ENCODE data around the gene SUSD4. TPM values are rescaled to one million over a fixed set of nuclear protein-coding genes. Genes with fewer than 3 reads are reported as not detected.

The SUSD4 gene
- total RNA-seq, 1 experiment from 2014 or later = not detected

- DNase-seq (ENCODE audit: low spot score) = no peak
Measured at GRCh38 chr1:223212441-223212840, 151.5 kb downstream of the SUSD4 start.

- DNase-seq (ENCODE audit: low spot score) = no peak
Measured at GRCh38 chr1:223211323-223211985, 152.5 kb downstream of the SUSD4 start.

DNA sequence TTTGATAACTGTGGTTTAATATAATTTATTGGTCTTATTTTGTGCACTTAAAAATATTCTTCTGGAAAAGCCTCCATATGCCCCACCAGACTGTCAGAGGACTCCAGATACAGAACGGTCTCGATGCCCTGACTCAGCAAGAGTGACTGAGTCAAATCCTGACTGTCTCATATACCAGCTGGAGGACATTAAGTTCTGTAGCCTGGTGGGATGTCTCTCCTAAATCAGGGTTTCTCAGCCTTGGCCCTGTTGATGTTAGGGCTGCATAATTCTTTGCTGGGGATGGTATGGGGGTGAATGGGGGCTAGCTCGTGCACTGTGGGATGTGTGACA lies 153.2 kb downstream of the SUSD4 start:
- no peak for DNase-seq (ENCODE audit: low spot score)

GRCh38 chr1:223209992-223210787 lies 153.8 kb downstream of the SUSD4 start:
- DNase-seq (ENCODE audit: low spot score) = no peak

DNA sequence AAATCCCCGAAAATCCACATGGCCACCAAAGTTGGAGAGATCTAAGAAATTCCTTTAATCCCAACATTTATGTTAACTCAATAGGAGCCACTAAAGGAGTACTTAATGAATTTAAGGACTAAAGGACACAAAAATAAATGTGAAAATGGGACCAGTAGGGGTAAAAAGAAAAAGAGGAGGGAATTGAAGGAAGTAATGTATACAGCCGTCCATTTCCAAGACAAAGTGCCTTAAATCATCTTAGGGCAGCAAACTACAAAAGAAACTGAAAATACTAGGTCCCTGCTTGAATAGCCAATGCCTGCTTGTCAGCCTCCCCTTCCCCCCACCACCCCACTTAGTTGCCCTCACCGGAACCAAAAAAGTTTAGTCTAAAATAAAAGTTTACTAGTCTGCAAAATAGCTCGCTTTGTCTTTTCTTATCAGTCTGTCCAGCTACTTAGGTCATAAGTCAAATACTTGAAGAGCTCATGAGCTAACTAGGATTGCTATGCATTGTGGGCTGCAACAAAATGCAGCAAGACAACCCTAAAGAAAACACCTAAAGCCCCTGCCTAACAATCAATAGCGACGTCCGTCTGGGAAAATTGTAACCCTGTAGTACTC lies 154.6 kb downstream of the SUSD4 start:
- no peak for DNase-seq (ENCODE audit: low spot score)

DNA sequence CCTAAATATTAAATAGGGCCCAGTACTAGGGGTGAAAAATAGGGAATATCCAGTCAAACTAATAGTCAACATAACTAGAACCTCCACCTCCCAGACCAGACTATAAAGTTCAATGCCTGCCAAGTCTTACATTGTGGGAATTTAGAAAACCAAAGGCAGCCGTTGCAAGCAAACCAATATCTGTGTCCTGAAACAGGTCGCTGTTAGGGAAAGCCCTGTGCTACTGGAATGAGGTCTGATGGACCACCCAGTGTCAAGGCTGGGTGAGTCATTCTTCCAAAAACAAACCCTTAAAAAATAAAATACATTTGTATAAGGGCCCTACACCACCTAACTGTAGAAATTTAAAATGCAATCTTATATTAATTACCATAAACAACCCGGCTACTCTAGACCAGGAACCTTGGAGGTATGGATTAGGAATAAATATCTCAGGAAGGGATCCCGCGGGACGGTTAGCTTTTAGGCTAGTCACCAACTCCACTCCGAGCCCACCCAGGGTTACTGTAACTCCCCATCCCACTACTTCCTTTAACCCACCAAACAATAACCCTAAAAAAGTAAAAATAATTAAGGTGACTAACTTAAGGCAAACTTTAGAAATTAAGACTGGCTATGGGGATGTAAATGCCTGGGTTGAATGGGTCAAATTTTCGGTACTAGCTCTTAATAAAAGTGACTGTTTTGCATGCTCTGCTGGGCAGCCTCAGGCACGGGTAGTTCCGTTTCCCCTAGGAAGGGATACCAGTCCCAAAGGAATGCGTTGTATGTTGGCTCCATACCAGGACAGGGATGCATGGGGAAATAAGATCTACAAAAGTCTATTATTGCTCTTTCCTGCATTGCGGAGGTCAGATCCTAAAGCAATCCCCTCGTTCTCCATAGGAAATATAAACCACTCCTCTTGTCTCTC lies 155.6 kb downstream of the SUSD4 start:
- no peak for DNase-seq (ENCODE audit: low spot score)

- peak; percentile 54 for DNase-seq (ENCODE audit: low spot score)
Measured at GRCh38 chr1:223207293-223208066, 156.5 kb downstream of the SUSD4 start.

GRCh38 chr1:223204424-223204823 lies 159.6 kb downstream of the SUSD4 start:
- no peak for DNase-seq (ENCODE audit: low spot score)

- DNase-seq (ENCODE audit: low spot score) = no peak
Measured at GRCh38 chr1:223203694-223204093, 160.3 kb downstream of the SUSD4 start.

DNA sequence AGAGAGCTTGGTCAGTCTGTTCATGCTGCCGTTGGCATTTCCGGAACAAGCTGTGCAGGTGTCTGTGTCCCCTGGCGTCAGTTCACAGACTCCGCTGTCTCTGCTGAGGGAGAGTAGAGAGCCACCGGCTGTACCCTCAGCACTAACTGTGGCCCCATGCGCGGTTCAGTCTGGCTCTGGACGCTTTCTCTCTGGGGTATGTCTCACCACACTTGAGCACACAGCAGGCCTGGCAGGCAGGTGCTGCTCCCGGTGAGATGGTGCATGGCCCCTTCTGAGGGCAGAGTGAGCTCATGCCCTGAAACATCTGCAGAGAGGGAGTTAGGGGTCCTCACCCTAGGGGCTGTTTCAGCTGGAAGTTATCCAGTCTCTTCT lies 161.0 kb downstream of the SUSD4 start:
- DNase-seq (ENCODE audit: low spot score) = no peak

GRCh38 chr1:223202376-223203033 lies 161.5 kb downstream of the SUSD4 start:
- DNase-seq (ENCODE audit: low spot score) = no peak

DNA sequence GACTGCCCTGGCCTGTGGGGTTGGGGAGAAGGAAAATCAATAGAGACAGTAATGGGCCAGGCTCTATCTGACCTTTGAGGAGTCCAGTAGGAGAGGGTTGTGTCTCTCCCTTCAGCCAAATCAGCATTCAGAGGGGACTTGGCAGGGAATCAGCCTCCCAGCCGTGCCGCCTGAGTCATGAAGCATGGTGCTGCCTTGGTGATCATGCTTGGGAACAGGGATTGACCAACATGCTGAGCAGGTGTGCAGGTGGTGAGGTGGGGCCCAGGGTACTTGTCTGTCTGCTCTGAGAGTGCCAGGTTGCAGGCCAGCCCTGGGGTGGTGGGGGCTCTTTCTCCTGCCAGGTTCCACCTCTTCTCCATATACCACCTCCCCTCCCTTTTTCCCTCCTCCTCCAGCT lies 162.0 kb downstream of the SUSD4 start:
- DNase-seq (ENCODE audit: low spot score) = no peak

GRCh38 chr1:223200903-223201302 lies 163.1 kb downstream of the SUSD4 start:
- no peak for DNase-seq (ENCODE audit: low spot score)

DNA sequence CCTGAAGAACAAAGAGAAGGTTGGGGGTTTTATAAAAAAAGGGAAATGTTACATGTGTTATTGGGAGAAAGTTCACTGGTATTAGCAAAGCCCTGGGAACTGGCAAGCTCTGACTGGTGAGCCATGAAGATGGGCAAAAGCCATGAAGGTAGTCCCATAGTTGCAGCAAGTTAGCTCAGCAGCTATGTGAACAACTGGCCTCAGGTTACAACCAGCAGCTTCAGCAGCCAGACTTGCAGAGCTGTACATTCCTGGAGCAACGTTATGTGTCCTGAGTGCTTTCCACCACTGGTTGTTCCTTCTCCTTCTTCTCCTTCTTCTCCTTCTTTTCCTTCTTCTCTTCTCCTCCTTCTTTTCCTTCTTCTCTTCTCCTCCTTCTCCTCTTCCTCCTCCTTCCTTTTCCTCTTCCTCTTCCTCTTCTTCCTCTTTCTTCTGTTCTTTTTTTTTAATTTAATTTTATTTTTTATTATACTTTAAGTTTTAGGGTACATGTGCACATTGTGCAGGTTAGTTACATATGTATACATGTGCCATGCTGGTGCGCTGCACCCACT lies 164.8 kb downstream of the SUSD4 start:
- DNase-seq (ENCODE audit: low spot score) = no peak

DNA sequence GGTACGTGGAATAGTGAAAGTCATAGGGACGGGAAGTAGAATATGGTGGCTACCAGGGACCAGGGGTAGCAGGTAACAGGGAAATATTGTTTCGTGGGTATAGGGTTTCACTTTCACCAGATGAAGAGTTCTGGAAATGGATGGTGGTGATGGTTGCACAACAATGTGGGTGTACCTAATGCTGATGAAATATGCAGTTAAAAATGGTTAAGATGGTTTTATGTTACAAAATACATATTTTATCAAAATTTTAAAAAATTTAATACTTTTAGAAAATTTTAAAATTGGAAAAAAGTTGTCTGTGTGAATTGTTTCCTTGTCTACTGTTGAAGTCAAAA lies 165.4 kb downstream of the SUSD4 start:
- no peak for DNase-seq (ENCODE audit: low spot score)

DNA sequence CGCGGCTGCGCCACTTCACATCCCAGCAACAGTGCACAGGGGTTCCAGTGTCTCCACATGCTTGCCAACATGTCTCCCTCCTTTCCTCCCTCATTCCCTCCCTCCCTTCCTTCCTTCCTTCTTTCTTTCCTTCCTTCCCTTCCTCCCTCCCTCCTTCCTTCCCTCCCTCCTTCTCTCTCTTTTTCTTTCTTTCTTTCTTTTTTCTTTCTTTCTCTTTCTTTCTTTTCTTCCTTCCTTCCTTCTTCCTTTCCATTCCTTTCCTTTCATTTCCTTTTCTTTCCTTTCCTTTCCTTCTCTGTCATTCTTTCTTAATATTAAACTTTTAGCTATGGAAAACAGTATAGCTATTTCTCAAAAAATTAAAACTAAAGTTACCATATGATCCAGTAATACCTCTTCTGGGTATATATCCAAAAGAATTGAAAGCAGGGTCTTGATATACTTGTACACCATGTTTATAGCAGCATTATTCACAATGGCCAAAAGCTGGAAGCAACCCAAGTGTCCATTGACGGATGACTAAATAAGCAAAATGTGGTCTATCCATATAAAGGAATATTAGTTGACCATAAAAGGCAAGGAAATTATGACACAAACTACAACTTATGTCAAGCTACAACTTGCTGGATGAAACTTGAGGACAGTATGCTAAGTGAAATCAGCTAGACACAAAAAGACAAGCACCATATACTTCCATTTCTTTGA lies 165.9 kb downstream of the SUSD4 start:
- DNase-seq (ENCODE audit: low spot score) = no peak

DNA sequence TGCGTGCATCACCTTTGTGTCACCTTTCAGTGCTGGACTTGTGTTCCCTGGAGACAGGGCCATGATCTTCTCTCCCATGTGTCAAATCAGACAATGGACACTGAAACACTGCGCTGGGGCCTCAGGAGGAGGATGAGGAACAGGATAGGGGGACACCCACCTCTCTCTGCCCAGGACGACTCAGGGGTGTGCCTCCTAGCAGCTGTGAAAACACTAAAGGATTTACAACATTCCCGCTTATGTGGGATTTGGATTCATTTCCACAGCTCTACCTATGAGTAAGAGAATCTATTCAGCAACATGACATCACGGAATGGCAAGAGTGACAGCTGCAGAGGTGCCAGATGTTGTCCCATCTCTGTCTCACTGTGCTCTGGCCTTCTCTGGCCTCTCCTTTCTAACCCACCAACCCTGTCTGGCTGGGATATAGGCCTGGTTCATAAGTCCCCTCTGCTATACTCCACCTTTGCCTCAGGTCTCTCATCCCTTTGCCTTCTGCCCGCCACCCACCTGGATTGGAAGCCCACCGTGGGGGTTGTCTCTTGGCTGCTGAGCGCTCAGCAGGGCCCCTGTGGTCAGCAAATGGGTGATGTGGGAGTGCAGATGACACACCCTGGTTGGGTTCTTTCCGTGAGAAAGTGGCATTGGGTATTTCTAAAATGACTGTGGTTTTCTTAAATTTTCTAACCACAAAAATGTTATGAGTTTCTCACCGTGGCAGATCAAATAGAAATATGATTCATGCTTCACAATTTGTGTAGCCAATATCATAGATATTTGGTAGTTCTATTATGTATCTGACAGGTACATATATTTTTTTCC lies 173.9 kb downstream of the SUSD4 start:
- peak; percentile 78 for DNase-seq (ENCODE audit: low spot score)

- no peak for DNase-seq (ENCODE audit: low spot score)
Measured at GRCh38 chr1:223189525-223189902, 174.5 kb downstream of the SUSD4 start.

All from A172 (cell line).